A549 (cell line): ENCODE measurements around the gene KREMEN1. TPM values are rescaled to one million over a fixed set of nuclear protein-coding genes. Genes with fewer than 3 reads are reported as not detected.

Experiments used
- ATAC-seq, 2 experiments: fragments of 200-7000 bp in 1 of 2; fragments of >200 bp in 1 of 2; cut with Nextera tagmentation in 1 of 2; cut with Tn5 transposase in 1 of 2; 3 replicates each; pipeline versions ENCODE4 v1.8.0 to v1.9.1; 2018 to 2020; ENCODE audit warnings: mild to moderate bottlenecking in 1 of 2, moderate library complexity in 1 of 2
- CTCF ChIA-PET: fragments of 300-600 bp; sonication (Branson Sonifier 250); formaldehyde crosslinking; extraction: SDS; loops from one replicate; lab custom pipeline; 2021; ENCODE audit warnings: antibody characterized with exemption, inconsistent platforms; lab: Yijun Ruan, JAX
- POLR2A ChIA-PET: fragments of 350-600 bp; formaldehyde crosslinking; extraction: SDS; loops from one replicate; lab custom pipeline; 2021; ENCODE audit warnings: antibody characterized with exemption, inconsistent platforms; lab: Yijun Ruan, JAX
- DNase-seq, 2 experiments: peaks; one replicate each; pipeline versions ENCODE4 v3.0.0 to v3.0.0-alpha.2; 2011 to 2016; ENCODE audit warnings: low read depth in 1 of 2, low spot score in 1 of 2
- FAIRE-seq: peaks from 2 replicates; lab custom pipeline; 2011; peaks lifted over from hg19 to GRCh38; lab: Jason Lieb, UNC
- H3K27ac ChIP-seq, 2 experiments: fragments of >200 bp; sonication (Bioruptor Twin); formaldehyde crosslinking; 3 replicates each; pipeline ENCODE4 v1.5.1; 2016 to 2017
- H3K4me1 ChIP-seq: fragments of >200 bp; sonication (Bioruptor Twin); formaldehyde crosslinking; 3 replicates; pipeline ENCODE4 v1.6.1; 2016
- H3K4me2 ChIP-seq: fragments of >200 bp; sonication (Bioruptor Twin); formaldehyde crosslinking; 3 replicates; pipeline ENCODE4 v1.6.1; 2016
- H3K4me3 ChIP-seq: fragments of >200 bp; sonication (Bioruptor Twin); formaldehyde crosslinking; 3 replicates; pipeline ENCODE4 v1.5.1; 2016
- H3K9me3 ChIP-seq: fragments of >200 bp; sonication (Bioruptor Twin); formaldehyde crosslinking; 3 replicates; pipeline ENCODE4 v1.6.1; 2016
- ATOH8 ChIP-seq: fragments of 250-450 bp; sonication (Bioruptor Pico); IDR thresholded peaks from 2 replicates; pipeline ENCODE4 v1.5.0; 2020; ENCODE audit warnings: low read depth, mild to moderate bottlenecking, moderate library complexity
- CBX2 ChIP-seq: fragments of 200-600 bp; sonication (generic); IDR thresholded peaks from 2 replicates; pipeline ENCODE4 v1.6.1; 2016; ENCODE audit warnings: low read depth, mild to moderate bottlenecking, borderline replicate concordance
- CBX8 ChIP-seq: fragments of 200-600 bp; sonication (generic); IDR thresholded peaks from 2 replicates; pipeline ENCODE4 v1.6.1; 2016
- CEBPB ChIP-seq, 2 experiments: fragments of >200 bp in 1 of 2; sonication (Bioruptor Twin) in 1 of 2; formaldehyde crosslinking in 1 of 2; IDR thresholded peaks; 2 replicates each; pipeline ENCODE4 v1.6.1; 2012 to 2016
- CHD2 ChIP-seq: fragments of 150-350 bp; IDR thresholded peaks from 2 replicates; pipeline ENCODE4 v1.6.1; 2014; ENCODE audit warnings: low read length; ENCODE audit not compliant: partially characterized antibody
- CHD4 ChIP-seq: fragments of 200-600 bp; sonication (generic); IDR thresholded peaks from 2 replicates; pipeline ENCODE4 v1.6.1; 2016; ENCODE audit warnings: antibody characterized with exemption, mild to moderate bottlenecking, borderline replicate concordance
- EP300 ChIP-seq, 2 experiments: fragments of >200 bp; sonication (Bioruptor Twin); formaldehyde crosslinking; IDR thresholded peaks; 2 replicates in 1 of 2; 3 replicates in 1 of 2; pipeline ENCODE4 v1.6.1; 2016 to 2017
- FOSL2 ChIP-seq, 2 experiments: fragments of 450-650 bp in 1 of 2; fragments of >200 bp in 1 of 2; sonication (Bioruptor Twin) in 1 of 2; formaldehyde crosslinking; IDR thresholded peaks; 2 replicates each; pipeline versions ENCODE4 v1.5.0 to v1.6.1; 2016 to 2020; ENCODE audit warnings: mild to moderate bottlenecking in 1 of 2, moderate library complexity in 1 of 2
- GATA3 ChIP-seq: IDR thresholded peaks from 2 replicates; pipeline ENCODE4 v1.6.1; 2012; ENCODE audit warnings: borderline replicate concordance
- HDAC2 ChIP-seq: fragments of 200-600 bp; sonication (generic); IDR thresholded peaks from 2 replicates; pipeline ENCODE4 v1.6.1; 2016
- HES2 ChIP-seq: fragments of >200 bp; sonication (Bioruptor Twin); formaldehyde crosslinking; IDR thresholded peaks from 2 replicates; pipeline ENCODE4 v1.6.1; 2016
- HMGXB4 ChIP-seq: fragments of 250-450 bp; sonication (Bioruptor Pico); IDR thresholded peaks from 2 replicates; pipeline ENCODE4 v1.5.0; 2021; ENCODE audit warnings: mild to moderate bottlenecking, moderate library complexity, borderline replicate concordance
- JUNB ChIP-seq: fragments of >200 bp; sonication (Bioruptor Twin); formaldehyde crosslinking; IDR thresholded peaks from 2 replicates; pipeline ENCODE4 v1.6.1; 2016
- MAZ ChIP-seq: fragments of 150-350 bp; IDR thresholded peaks from 2 replicates; pipeline ENCODE4 v1.6.1; 2014; ENCODE audit warnings: antibody characterized with exemption, low read depth, low read length, borderline replicate concordance
- POLR2AphosphoS2 ChIP-seq: conservative IDR thresholded peaks from 2 replicates; pipeline ENCODE4 v1.6.1; 2012; ENCODE audit warnings: low read length, improper control_type of control experiment, inconsistent platforms
- RAD21 ChIP-seq, 2 experiments: fragments of >200 bp in 1 of 2; sonication (Bioruptor Twin) in 1 of 2; formaldehyde crosslinking in 1 of 2; IDR thresholded peaks in 1 of 2; conservative IDR thresholded peaks in 1 of 2; 2 replicates in 1 of 2; 3 replicates in 1 of 2; pipeline ENCODE4 v1.6.1; 2012 to 2018; ENCODE audit warnings: inconsistent platforms in 1 of 2
- RARB ChIP-seq: fragments of 250-450 bp; sonication (Bioruptor Pico); IDR thresholded peaks from 2 replicates; pipeline ENCODE4 v1.8.0; 2021; ENCODE audit warnings: mild to moderate bottlenecking, moderate library complexity
- RCOR1 ChIP-seq: fragments of 150-350 bp; IDR thresholded peaks from 2 replicates; pipeline ENCODE4 v1.6.1; 2014; ENCODE audit warnings: antibody characterized with exemption, low read length, low read depth
- REST ChIP-seq: fragments of 200-600 bp; sonication (generic); IDR thresholded peaks from 2 replicates; pipeline ENCODE4 v1.6.1; 2016; ENCODE audit warnings: antibody characterized with exemption, mild to moderate bottlenecking, moderate library complexity
- RFX5 ChIP-seq: fragments of 450-650 bp; IDR thresholded peaks from 2 replicates; pipeline ENCODE4 v1.7.1; 2014; ENCODE audit warnings: antibody characterized with exemption, mild to moderate bottlenecking, moderate library complexity
- SMC3 ChIP-seq: fragments of >200 bp; sonication (Bioruptor Twin); formaldehyde crosslinking; IDR thresholded peaks from 3 replicates; pipeline ENCODE4 v1.6.1; 2018; ENCODE audit warnings: inconsistent platforms
- TFCP2L1 ChIP-seq: fragments of 250-450 bp; sonication (Bioruptor Pico); IDR thresholded peaks from 2 replicates; pipeline ENCODE4 v1.5.0; 2021; ENCODE audit warnings: mild to moderate bottlenecking
- WGBS: methylation state at CpG from one replicate; pipeline ENCODE4 v1.1.6; 2017; ENCODE audit errors: missing lambda C conversion rate; 5-methylcytosine and 5-hydroxymethylcytosine counted together
- polyA plus RNA-seq, 4 experiments: library from polyadenylated mRNA; depleted of rRNA in 3 of 4; stranded (reverse); fragments of >200 nt; fragmentation: RNase III in 1 of 4; extraction: RNeasy Plus Mini Kit Qiagen cat#74134 plus additional on column Dnase treatment in 1 of 4; gene quantifications; 2 replicates in 3 of 4; 3 replicates in 1 of 4; pipeline ENCODE4 v1.2.3, GENCODE V29; 2011 to 2017

The KREMEN1 gene
- polyA plus RNA-seq, 2 of the 4 experiments (the other 2 are of a cell fraction), result 1.7 to 2.5 TPM

GRCh38 chr22:29073618-29074275, 912 bp downstream of the KREMEN1 start:
- ChIA-PET CTCF (interaction anchor here (1.3 kb wide), 1 partner anchor 18 kb away, joined by 3 read pairs; no protein-coding TSS in a partner anchor), POLR2A (no interaction called here)
- peak overlapping the region; percentile 82 to 99; a peak in 5 of 6 replicates for H3K27ac ChIP-seq
- H3K4me3 ChIP-seq, result peak overlapping the region; percentile 85
- no peak for ATAC-seq
- H3K4me2 ChIP-seq, result peak overlapping the region; percentile 97
- WGBS, result 93% methylated on average over 32 of the region's 53 CpGs
- no peak for FAIRE-seq
- H3K9me3 ChIP-seq, result no peaks in the 10 kb centered on the region
- DNase-seq, result no peak
- TF ChIP-seq REST (no peak), CBX2 (no peak), FOSL2 (IDR thresholded peaks at IDR 0.05) (no peak), FOSL2 (CRISPR knock-in tag; IDR thresholded peaks at IDR 0.05) (no peak), JUNB (no peak), CEBPB (IDR thresholded peaks at IDR 0.05) (no peak), EP300 (IDR thresholded peaks at IDR 0.05) (no peak), RFX5 (no peak), RAD21 (conservative IDR thresholded peaks at IDR 0.05 in 1 of 2, IDR thresholded peaks at IDR 0.05 in 1 of 2) (no peak), CHD4 (no peak), RCOR1 (no peak), MAZ (no peak), ATOH8 (no peak)
- TF ChIP-seq, all 56 proteins: peak for 0
- peaks cover 9% of the 10 kb centered on the region; the same call in 2 of the 3 replicates for H3K4me1 ChIP-seq

GRCh38 chr22:29074276-29074772, 1.5 kb downstream of the KREMEN1 start:
- Histone ChIP-seq H3K9me3 (no peaks in the 10 kb centered on the region), H3K4me2 (no peak overlapping the region), H3K4me3 (no peak overlapping the region), H3K27ac (no peak overlapping the region), H3K4me1 (peaks cover 9% of the 10 kb centered on the region; the same call in 2 of the 3 replicates)
- TF ChIP-seq SMC3 (no peak), HES2 (no peak), RFX5 (no peak), GATA3 (no peak), POLR2AphosphoS2 (no peak), CBX8 (no peak), HDAC2 (no peak), RARB (CRISPR knock-in tag) (no peak), RCOR1 (no peak), CHD2 (no peak), HMGXB4 (CRISPR knock-in tag) (no peak), TFCP2L1 (no peak)
- no peak for ATAC-seq
- ChIA-PET CTCF (interaction anchor here (1.3 to 2.1 kb wide), 2 partner anchors 17 to 80 kb away, joined by 3 to 7 read pairs; no protein-coding TSS in a partner anchor), POLR2A (no interaction called here)
- DNase-seq, result no peak
- WGBS, result 96% methylated on average over 10 of the region's 10 CpGs
- FAIRE-seq, result no peak
